Small intestine (tissue), 16 donors: Measurements from ENCODE around the gene KCNH2. TPM values are rescaled to one million over a fixed set of nuclear protein-coding genes. Genes with fewer than 3 reads are reported as not detected.
"Not testable (repeated sequence)": the region's sequence is repeated elsewhere in the genome, so short reads cannot be mapped to it uniquely, and the experiment has no call there.

ENCODE experiments used
- DNase-seq, 2 donors: peaks; one replicate each; pipeline versions ENCODE4 v3.0.0 to v3.0.0-alpha.2; 2013
- FAIRE-seq: peaks from 2 replicates; lab custom pipeline; 2012; peaks lifted over from hg19 to GRCh38; lab: Jason Lieb, UNC
- H3K27ac ChIP-seq, 3 donors: one replicate each; pipeline ENCODE4 v1.5.1; 2013; ENCODE audit warnings: low read length in 2 of 3, mild to moderate bottlenecking in 2 of 3, control low read depth in 1 of 3, inconsistent platforms in 1 of 3, low read depth in 1 of 3, moderate library complexity in 1 of 3
- H3K27me3 ChIP-seq, 3 donors: one replicate each; pipeline ENCODE4 v1.6.1; 2013; ENCODE audit warnings: low read length in 3 of 3, inconsistent platforms in 1 of 3; ENCODE audit not compliant: control insufficient read depth in 3 of 3, insufficient read depth in 3 of 3
- H3K36me3 ChIP-seq, 3 donors: one replicate each; pipeline ENCODE4 v1.6.1; 2013; ENCODE audit warnings: low read length in 3 of 3, inconsistent platforms in 1 of 3, low read depth in 1 of 3, mild to moderate bottlenecking in 1 of 3, moderate library complexity in 1 of 3; ENCODE audit not compliant: control insufficient read depth in 3 of 3, insufficient read depth in 2 of 3
- H3K4me1 ChIP-seq, 3 donors: one replicate each; pipeline ENCODE4 v1.6.1; 2013; ENCODE audit warnings: low read length in 2 of 3, inconsistent platforms in 1 of 3, low read depth in 1 of 3, mild to moderate bottlenecking in 1 of 3, moderate library complexity in 1 of 3; ENCODE audit not compliant: control insufficient read depth in 3 of 3, insufficient read depth in 2 of 3
- H3K4me3 ChIP-seq, 3 donors: one replicate each; pipeline ENCODE4 v1.5.1; 2013; ENCODE audit warnings: low read length in 3 of 3, control low read depth in 1 of 3, inconsistent platforms in 1 of 3, low read depth in 1 of 3, mild to moderate bottlenecking in 1 of 3, moderate library complexity in 1 of 3
- H3K9me3 ChIP-seq, 2 donors: one replicate each; pipeline ENCODE4 v1.6.1; 2013; ENCODE audit warnings: low read depth in 1 of 2, low read length in 1 of 2; ENCODE audit not compliant: control insufficient read depth in 2 of 2, insufficient read depth in 1 of 2
- WGBS, 3 donors: extraction: QIAGEN DNeasy Blood & Tissue Kit; methylation state at CpG; one replicate each; pipeline ENCODE4 v1.1.7; 2013; 5-methylcytosine and 5-hydroxymethylcytosine counted together
- long read RNA-seq, 10 donors: transcript quantifications; one replicate each; lab custom pipeline, GENCODE V29; 2026
- polyA plus RNA-seq, 4 donors: library from polyadenylated mRNA; stranded (reverse) in 3 of 4; unstranded in 1 of 4; fragments of 200-250 nt in 3 of 4; fragments of 120-200 nt in 1 of 4; gene quantifications; one replicate each; pipeline versions ENCODE4 v1.2.1 to v1.2.3, GENCODE V29; 2013
- donor health status: healthy with polysubstance abuse.
- donor health status: control.
- donor health status: control.
- donor health status: Bipolar disorder and iron deficiency.
- donor health status: healthy.

KCNH2 gene, protein sequence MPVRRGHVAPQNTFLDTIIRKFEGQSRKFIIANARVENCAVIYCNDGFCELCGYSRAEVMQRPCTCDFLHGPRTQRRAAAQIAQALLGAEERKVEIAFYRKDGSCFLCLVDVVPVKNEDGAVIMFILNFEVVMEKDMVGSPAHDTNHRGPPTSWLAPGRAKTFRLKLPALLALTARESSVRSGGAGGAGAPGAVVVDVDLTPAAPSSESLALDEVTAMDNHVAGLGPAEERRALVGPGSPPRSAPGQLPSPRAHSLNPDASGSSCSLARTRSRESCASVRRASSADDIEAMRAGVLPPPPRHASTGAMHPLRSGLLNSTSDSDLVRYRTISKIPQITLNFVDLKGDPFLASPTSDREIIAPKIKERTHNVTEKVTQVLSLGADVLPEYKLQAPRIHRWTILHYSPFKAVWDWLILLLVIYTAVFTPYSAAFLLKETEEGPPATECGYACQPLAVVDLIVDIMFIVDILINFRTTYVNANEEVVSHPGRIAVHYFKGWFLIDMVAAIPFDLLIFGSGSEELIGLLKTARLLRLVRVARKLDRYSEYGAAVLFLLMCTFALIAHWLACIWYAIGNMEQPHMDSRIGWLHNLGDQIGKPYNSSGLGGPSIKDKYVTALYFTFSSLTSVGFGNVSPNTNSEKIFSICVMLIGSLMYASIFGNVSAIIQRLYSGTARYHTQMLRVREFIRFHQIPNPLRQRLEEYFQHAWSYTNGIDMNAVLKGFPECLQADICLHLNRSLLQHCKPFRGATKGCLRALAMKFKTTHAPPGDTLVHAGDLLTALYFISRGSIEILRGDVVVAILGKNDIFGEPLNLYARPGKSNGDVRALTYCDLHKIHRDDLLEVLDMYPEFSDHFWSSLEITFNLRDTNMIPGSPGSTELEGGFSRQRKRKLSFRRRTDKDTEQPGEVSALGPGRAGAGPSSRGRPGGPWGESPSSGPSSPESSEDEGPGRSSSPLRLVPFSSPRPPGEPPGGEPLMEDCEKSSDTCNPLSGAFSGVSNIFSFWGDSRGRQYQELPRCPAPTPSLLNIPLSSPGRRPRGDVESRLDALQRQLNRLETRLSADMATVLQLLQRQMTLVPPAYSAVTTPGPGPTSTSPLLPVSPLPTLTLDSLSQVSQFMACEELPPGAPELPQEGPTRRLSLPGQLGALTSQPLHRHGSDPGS
- 1 to 10 TPM in 3 of 4 donors, not detected in 1; 2.4 to 5.7 (median 3.7) TPM for polyA plus RNA-seq
- long read RNA-seq, donor 1, partial matches to known transcripts, result 47 of 53 reads
- long read RNA-seq, donor 1, other reads (novel, unspliced or antisense), result 5 of 53 reads
- long read RNA-seq, donor 2, result 0 reads
- long read RNA-seq, donor 3, result 0 reads
- long read RNA-seq, donor 4, result 0 reads
- long read RNA-seq, donor 5, result 0 reads
- long read RNA-seq, donor 6, full-length matches to known transcripts, result 1 of 1 reads
- long read RNA-seq, donor 6, partial matches to known transcripts, result 0 of 1 reads
- long read RNA-seq, donor 6, other reads (novel, unspliced or antisense), result 0 of 1 reads
- long read RNA-seq, donor 7, full-length matches to known transcripts, result 17 of 17 reads
- long read RNA-seq, donor 7, partial matches to known transcripts, result 0 of 17 reads
- long read RNA-seq, donor 7, other reads (novel, unspliced or antisense), result 0 of 17 reads
- long read RNA-seq, donor 8, result 0 reads
- long read RNA-seq, donor 9, result 0 reads
- long read RNA-seq, donor 10, full-length matches to known transcripts, result 3 of 3 reads
- long read RNA-seq, donor 10, partial matches to known transcripts, result 0 of 3 reads
- long read RNA-seq, donor 10, other reads (novel, unspliced or antisense), result 0 of 3 reads

DNA sequence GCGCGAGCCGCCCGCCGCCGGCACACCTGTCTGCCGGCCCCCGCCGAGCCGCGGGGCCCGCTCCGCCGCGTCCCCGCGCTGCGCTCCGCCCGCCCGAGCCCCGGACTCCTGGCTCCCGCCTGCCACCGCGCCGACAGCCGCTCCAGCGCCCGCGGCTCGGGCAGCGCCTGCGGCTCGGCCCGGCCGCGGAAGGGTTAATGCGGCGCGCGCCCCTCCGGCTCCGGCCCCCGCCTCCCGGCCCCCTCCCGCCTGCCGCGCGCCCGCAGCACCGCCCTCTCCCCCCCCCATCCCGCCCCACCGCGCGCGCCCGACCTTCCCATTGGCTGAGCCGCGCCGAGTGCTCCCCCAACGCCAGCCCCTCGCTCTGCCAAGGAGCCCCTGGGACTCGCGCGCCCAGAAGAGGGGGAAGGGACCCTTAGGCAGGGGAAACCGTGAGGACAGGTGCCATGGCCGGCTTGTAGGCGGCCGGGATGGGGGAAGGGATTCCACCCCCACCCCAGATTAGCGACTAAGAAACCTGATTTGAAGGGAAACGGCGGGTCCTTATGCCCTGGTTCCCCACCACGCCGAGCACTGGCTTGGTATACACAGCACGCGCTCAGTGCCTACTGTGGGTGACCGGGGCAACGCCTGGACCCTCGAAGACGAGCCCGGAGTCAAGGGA, at the start of gene KCNH2:
Gene KCNH2, minus strand, starts transcription at position 196 of the 664 bp plus-strand sequence. CDS start 408 bp downstream, outside the sequence.
- Histone ChIP-seq H3K36me3 (peaks cover 0 to 4% (median 0%) of the 10 kb centered on the region in 3 donors), H3K4me3 (peak within 1 kb of the TSS in 2 of 3 donors; percentile 39 to 48), H3K27me3 (peaks cover 0 to 57% (median 9%) of the 10 kb centered on the region in 3 donors), H3K27ac (peak within 1 kb of the TSS in 2 of 3 donors; percentile 19 to 64), H3K4me1 (peaks cover 0 to 50% (median 9%) of the 10 kb centered on the region in 3 donors), H3K9me3 (no peaks in the 10 kb centered on the region)
- peak in 1 of 2 donors; percentile 61 for DNase-seq
- no peak for FAIRE-seq
- WGBS, 3 donors, result 0 to 2% (median 1%) methylated on average over 39 to 80 of the region's 81 CpGs

DNA sequence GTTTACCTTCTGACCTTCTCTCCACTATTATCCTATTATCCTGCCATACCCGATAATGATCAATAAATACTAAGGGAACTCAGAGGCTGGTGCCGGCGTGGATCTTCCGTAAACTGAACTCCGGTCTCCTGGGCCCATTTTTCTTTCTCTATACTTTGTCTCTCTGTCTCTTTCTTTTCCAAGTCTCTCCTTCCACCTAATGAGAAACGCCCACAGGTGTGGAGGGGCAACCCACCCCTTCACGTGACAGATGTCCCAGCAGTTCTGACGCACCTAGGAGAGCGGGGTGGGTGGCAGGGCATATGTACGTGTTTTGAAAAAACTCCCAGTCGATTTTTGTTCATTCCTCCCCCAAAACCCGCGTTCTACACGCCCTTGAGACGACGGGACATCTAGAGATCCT, 49.6 kb upstream of the KCNH2 start:
- Histone ChIP-seq H3K4me1 (peaks cover 0 to 16% (median 0%) of the 10 kb centered on the region in 3 donors), H3K27ac (peak overlapping the region; percentile 5 to 88 (median 82)), H3K36me3 (peaks cover 0 to 12% (median 0%) of the 10 kb centered on the region in 3 donors), H3K4me3 (peak overlapping the region; percentile 17 to 77 (median 67))
- FAIRE-seq, H3K9me3 ChIP-seq, H3K27me3 ChIP-seq, DNase-seq: not testable (repeated sequence)
- 3 to 8% (median 6%) methylated on average over 16 of the region's 16 CpGs for WGBS, 3 donors

DNA sequence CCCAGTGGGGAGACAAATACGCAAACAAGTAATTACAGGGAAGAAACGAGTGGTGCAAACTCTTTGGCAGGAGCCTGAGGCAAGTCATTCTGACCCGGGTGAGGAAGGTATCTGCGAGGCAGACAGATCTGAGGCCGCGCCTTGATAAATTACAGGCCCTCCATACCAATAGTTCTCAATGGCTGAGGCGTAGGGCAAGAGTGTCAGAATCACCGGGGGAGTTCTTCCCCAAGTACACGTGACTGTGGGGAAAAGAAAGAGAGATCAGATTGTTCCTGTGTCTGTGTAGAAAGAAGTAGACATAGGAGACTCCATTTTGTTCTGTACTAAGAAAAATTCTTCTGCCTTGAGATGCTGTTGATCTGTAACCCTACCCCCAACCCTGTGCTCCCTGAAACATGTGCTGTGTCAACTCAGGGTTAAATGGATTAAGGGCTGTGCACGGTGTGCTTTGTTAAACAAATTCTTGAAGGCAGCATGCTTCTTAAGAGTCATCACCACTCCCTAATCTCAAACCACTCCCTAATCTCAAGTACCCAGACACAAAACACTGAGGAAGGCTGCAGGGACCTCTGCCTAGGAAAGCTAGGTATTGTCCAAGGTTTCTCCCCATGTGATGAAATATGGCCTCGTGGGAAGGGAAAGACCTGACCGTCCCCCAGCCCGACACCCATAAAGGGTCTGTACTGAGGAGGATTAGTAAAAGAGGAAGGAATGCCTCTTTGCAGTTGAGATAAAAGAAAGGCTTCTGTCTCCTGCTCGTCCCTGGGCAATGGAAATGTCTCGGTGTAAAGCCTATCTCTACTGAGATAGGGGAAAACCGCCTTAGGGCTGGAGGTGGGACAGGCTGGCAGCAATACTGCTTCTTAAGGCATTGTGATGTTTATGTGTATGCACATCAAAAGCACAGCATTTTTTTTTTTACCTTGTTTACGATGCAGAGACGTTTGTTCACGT, 48.9 kb upstream of the KCNH2 start:
- not testable (repeated sequence) for H3K27me3 ChIP-seq, FAIRE-seq, H3K36me3 ChIP-seq, H3K9me3 ChIP-seq, H3K4me3 ChIP-seq
- H3K4me1 ChIP-seq, result peaks cover 0 to 16% (median 0%) of the 10 kb centered on the region in 3 donors
- DNase-seq, result peak; percentile 53 to 56
- H3K27ac ChIP-seq, result peak overlapping the region in 2 of 3 donors; percentile 82 to 88
- 25 to 38% (median 36%) methylated on average over 19 of the region's 19 CpGs for WGBS, 3 donors

DNA sequence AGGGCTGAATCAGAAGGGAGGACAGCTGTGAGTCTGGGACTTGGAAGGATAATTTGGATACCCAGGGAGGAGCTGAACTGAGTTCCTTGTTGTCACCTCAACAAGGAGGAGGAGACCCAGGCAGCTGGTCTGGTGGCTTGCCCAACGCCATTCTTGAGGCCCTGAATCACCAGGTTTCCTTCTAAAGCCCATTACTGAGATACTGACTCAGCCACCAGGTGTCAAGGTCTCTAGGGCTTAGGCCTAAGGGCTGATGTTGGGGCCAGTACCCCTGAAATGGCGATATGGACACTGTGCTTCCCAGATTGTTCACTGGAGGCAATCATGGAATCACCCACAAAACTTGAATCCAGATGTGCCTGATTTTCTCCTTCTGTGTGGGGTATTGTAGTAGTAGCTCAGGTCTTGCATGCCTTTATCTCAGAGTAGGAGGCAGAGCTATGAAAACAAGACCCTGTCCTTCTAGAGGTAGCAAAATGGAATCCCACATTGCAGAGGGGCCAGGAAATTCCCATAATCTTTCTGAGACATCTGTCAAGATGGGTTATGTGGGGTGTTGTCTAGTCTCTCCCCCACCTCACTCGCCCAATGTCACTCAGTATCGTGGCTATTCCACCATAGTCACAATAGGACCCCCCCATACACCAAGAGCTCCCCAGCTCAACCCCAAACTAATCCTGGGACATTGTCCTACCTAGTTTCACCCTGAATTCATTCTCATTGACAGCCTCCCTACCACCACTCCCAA, 48.0 kb upstream of the KCNH2 start:
- FAIRE-seq (no peak), DNase-seq (no peak)
- H3K27ac ChIP-seq, result no peak overlapping the region
- H3K36me3 ChIP-seq, result no peaks in the 10 kb centered on the region
- H3K4me1 ChIP-seq, result peaks cover 0 to 16% (median 0%) of the 10 kb centered on the region in 3 donors
- H3K9me3 ChIP-seq, result no peaks in the 10 kb centered on the region
- 83 to 86% (median 86%) methylated on average over 4 of the region's 4 CpGs for WGBS, 3 donors
- peaks cover 0 to 2% (median 0%) of the 10 kb centered on the region in 3 donors for H3K27me3 ChIP-seq
- H3K4me3 ChIP-seq, result no peak overlapping the region

DNA sequence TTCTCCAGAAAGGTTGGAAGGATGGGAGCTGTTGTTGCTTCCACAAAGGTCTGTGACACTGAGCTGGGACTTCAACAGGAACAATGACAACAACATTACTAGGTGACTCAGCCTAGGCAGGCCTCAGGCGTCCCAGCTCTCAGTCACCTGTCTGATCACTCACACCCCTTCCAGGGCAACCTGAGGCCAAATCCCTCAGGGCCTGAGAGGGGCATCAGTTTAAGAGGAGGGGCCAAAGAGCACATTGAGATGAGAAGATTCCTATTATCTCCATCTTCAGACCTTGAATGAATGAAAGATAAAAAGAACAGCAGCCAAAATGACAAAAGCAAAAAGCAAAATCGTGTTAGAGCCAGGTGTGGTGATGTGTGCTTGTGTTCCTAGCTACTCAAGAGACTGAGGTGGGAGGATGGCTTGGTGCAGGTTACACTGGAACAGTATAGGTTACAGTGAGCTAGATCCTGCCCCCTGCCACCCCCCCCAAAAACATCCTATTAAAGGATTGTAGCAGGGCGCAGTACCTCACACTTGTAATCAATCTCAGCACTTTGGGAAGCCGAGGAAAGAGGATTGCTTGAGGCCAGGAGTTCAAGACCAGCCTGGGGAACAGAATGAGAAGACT, 46.4 kb upstream of the KCNH2 start, which contains the start of gene ATG9B:
Gene ATG9B, minus strand, starts transcription at position 60 of the 622 bp plus-strand sequence. CDS start 71 bp downstream, outside the sequence.
- Histone ChIP-seq H3K9me3 (no peaks in the 10 kb centered on the region), H3K27ac (no peak within 1 kb of the TSS), H3K4me3 (no peak within 1 kb of the TSS), H3K4me1 (peaks cover 0 to 16% (median 0%) of the 10 kb centered on the region in 3 donors), H3K36me3 (no peaks in the 10 kb centered on the region), H3K27me3 (peaks cover 0 to 18% (median 5%) of the 10 kb centered on the region in 3 donors)
- 70 to 73% (median 73%) methylated on average over 4 of the region's 4 CpGs for WGBS, 3 donors
- DNase-seq (no peak), FAIRE-seq (no peak)

DNA sequence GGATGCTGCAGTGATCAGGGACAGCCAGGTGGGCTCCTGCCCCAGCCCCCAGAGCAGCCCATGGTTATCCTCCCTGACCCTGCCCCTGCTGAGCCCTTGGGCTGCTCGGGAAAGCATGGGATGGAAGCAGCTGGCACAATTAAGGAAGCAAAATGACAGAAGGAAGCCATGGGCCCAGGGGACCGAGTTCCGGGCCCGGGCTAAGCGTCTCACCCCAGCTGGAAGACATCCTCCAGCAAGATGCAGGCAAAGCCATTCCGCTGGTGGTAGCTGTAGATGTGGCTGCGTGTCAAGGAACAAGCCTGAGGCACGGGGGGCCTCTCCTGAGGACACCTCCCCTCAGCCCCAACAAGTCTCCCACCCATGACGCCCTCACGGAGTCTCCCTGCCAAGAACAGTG, 45.1 kb upstream of the KCNH2 start:
- no peak for FAIRE-seq
- Histone ChIP-seq H3K27ac (no peak overlapping the region), H3K27me3 (peaks cover 3 to 30% (median 10%) of the 10 kb centered on the region in 3 donors), H3K4me1 (peaks cover 0 to 18% (median 2%) of the 10 kb centered on the region in 3 donors), H3K4me3 (no peak overlapping the region), H3K36me3 (no peaks in the 10 kb centered on the region), H3K9me3 (no peaks in the 10 kb centered on the region)
- DNase-seq, result no peak
- WGBS, 3 donors, result 78 to 82% (median 82%) methylated on average over 10 of the region's 10 CpGs
